22Rv1 (cell line): ENCODE results near the gene CIDEB.

Experiments used
- H3K27ac ChIP-seq: fragments of 450-650 bp; 2 replicates; pipeline ENCODE4 v1.5.1; 2017
- ZFX ChIP-seq: fragments of 450-650 bp; IDR thresholded peaks from 2 replicates; pipeline ENCODE4 v1.6.1; 2017; ENCODE audit warnings: antibody characterized with exemption, borderline replicate concordance
- TF ChIP-seq, protein P1 (sequence below): fragments of 450-650 bp; IDR thresholded peaks from 2 replicates; pipeline ENCODE4 v1.5.1; 2017; ENCODE audit warnings: mild to moderate bottlenecking

Gene CIDEB

DNA sequence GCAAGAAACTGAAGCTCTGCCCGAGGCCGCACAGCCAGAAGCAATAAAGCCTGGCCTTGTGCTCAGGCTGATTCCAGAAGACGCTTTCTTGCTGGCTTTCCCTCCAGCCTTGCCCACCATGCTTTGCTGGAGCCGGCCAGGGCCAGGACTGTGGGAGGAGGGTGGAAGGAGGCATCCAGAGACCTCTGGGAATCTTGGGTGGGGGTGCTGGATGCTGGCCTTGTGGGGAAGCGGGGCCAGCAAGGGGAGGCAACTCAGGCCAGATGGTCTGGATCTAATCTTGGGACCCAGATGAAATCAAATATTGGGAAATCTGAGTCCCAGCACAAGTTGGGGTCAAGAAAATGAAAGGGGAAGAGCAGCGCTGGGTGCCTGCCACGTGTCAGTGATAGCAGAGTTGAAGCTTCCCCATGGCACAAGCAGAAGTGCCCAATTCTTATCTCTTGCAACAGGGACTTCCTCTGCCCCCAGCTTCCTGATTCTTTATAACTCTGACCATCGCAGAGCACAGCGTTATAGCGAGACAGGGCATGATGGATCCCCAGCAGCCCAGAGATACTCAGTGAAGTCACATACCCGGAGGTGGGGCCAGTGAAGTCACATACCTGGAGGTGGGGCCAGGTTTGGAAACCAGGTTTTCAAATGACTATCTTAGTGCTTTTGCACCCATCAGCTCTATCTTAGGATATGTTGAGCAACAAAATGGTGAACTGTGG lies 30.0 kb downstream of the CIDEB start:
- H3K27ac ChIP-seq, result no peak overlapping the region
- TF ChIP-seq ZFX, result no peak
- TF ChIP-seq, protein P1, sequence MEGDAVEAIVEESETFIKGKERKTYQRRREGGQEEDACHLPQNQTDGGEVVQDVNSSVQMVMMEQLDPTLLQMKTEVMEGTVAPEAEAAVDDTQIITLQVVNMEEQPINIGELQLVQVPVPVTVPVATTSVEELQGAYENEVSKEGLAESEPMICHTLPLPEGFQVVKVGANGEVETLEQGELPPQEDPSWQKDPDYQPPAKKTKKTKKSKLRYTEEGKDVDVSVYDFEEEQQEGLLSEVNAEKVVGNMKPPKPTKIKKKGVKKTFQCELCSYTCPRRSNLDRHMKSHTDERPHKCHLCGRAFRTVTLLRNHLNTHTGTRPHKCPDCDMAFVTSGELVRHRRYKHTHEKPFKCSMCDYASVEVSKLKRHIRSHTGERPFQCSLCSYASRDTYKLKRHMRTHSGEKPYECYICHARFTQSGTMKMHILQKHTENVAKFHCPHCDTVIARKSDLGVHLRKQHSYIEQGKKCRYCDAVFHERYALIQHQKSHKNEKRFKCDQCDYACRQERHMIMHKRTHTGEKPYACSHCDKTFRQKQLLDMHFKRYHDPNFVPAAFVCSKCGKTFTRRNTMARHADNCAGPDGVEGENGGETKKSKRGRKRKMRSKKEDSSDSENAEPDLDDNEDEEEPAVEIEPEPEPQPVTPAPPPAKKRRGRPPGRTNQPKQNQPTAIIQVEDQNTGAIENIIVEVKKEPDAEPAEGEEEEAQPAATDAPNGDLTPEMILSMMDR, result no peak

DNA sequence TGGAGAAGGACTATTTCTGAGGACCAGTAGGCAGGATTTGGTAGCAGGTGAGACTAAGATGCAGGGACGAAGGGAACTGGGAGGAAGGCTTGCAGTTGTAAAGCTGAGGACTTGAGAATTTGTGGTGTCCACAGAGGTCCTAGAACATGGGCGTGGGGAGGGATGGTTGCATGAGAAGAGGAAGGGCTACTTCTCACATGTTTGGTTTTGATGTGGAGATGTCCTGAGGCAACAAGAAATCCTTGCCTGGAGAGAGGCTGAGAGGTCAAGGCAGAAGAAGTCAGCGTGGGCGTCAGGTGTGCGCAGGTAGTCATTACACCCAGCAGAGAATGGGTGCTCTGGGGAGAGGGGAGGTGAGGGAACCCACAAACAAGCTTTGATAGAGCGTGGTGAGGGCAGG lies 30.7 kb downstream of the CIDEB start:
- TF ChIP-seq, protein P1, result no peak
- TF ChIP-seq ZFX, result no peak
- no peak overlapping the region for H3K27ac ChIP-seq

DNA sequence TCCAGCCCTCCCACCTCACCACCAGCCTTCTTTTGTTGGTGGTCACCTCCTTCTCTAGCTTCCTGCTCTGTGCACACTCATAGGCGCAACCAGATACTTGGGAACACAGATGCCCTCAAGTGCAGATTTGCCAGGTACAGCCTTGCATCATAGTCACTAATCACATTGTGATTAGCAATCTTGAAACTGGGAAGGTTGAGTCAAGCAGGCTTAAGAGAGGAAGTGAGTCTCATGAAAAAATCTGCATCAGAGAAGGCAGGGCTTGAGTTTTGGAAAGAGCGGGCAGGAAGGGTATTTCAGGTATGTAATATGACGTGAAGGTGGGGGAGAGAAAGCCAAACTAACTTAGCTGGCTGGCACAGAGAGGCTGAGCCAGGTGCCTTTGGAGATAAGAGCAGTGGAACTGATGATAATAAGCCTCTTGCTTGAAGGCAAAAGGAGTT lies 33.7 kb downstream of the CIDEB start:
- TF ChIP-seq ZFX, result no peak
- TF ChIP-seq, protein P1, result no peak
- H3K27ac ChIP-seq, result peak overlapping the region; percentile 10; the same call in 1 of the 2 replicates

DNA sequence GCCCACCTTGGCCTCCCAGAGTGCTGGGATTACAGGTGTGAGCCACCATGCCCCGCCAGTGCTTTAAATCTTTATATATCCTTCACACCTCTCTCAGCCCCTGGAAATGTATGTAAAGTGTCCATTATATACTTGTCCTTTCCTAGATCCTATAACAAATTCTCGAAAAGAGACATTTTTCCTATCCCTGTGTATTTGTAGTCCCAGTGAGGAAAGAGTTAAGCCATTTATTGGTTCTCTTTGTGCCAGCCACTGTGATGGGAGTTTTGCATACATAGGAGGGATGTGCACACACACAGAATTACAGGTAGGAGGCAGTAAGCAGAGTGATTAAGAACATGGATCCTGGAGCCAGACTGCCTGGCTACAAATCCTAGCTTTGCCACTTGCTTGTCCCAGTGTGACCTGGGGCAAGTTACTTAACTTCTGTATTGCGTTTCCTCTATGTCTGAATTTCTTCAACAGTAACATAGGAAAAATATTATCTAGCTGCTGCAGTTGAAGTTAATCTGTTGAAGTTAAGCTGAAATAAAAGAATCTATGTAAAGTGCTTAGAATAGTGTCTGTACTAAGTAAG lies 34.3 kb downstream of the CIDEB start:
- peak overlapping the region; percentile 10; the same call in 1 of the 2 replicates for H3K27ac ChIP-seq
- no peak for TF ChIP-seq ZFX
- TF ChIP-seq, protein P1, result peak; percentile 22; the same call in 1 of the 2 replicates

DNA sequence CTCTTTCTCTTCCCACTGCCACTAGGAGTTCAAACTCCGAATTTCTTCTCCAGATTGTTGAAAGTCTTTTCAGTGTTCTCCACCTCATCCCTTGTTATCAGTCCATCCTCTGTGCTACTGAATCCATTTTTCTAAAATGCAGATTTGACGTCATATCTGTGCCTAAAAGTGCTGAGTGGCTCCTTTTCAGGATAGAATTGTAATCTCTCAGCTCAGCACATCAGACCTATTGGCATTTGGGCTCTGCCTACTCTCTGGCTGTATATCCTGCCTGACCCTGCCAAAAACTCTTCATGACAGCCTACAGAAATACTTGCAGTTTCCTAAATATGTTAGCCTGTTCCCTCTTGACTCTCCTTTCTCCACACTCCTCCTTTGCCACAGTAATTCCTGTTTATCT lies 35.3 kb downstream of the CIDEB start:
- H3K27ac ChIP-seq, result no peak overlapping the region
- TF ChIP-seq, protein P1, result no peak
- TF ChIP-seq ZFX, result no peak

DNA sequence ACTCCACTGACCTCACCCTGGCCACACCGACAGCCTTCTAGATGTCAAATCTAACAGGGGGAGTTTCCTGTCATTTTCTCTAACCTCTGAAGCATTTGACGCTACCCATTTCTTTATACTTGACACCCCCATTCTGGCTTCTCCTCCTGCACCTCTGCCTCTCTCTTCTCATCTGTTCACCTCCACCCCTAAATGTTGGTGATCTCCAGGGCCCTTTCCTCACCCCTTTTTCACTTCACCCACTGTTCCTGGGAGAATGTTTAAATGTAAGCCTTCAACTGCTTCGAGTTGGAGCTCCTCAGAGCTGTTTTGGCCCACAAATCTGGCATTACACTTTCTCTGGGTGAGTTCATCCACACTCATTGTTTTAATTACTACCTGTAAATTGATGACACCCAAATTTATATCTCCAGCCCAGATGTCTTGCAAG lies 35.9 kb downstream of the CIDEB start:
- H3K27ac ChIP-seq, result peak overlapping the region; percentile 91
- no peak for TF ChIP-seq ZFX
- TF ChIP-seq, protein P1, result no peak

DNA sequence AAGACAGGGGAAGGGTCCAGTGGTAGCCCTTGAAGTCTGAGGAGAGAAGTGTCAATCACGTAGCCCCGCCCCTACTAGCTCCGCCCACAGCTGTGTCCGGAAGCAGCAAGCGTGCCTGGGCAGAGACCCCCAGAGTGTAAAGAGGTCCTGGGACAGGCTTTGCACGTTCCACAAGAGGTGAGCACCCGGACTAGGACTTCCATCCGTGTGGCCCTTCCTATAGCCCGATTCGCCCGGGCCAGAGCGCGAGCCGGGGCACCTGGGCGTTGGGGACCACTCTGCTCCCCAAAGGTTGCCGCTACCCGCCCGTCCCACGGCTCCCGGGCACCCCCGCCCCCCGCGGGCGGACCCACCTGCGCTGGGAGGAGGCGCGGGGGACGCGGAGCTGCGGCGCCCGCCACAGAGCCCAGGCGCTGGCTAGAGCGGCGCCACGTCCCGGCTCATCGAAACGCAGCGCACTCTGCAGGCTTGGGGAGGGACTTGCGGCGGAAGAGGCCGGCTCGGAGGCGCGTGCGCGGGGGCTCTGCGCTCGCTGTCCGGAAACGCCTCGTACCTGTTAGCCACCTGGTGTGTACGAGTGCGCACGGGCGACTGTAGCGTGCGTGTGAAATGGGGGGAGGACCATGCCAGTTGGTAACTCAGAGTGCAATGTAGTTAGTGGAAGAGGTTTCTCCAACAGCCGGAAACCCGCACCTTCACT lies 36.5 kb downstream of the CIDEB start, which contains the start of gene RABGGTA:
RABGGTA (minus strand) TSS at position 464 of the 700 bp plus-strand sequence. CDS start 482 bp downstream, outside the sequence.
- H3K27ac ChIP-seq, result peak within 1 kb of the TSS; percentile 91
- TF ChIP-seq, protein P1, result peak; percentile 86
- no peak for TF ChIP-seq ZFX
